A549 treated with CpdA at 1 μM for 4 hours (cell line): ENCODE data around the gene KIF25. TPM values are rescaled to one million over a fixed set of nuclear protein-coding genes. Genes with fewer than 3 reads are reported as not detected.

Source experiments
- total RNA-seq: library from RNA; stranded (reverse); fragments of 200-300 nt; extraction: Qiagen RNA extraction; gene quantifications from 5 replicates; pipeline ENCODE4 v1.2.3, GENCODE V29; 2022; ENCODE audit warnings: low read depth

The KIF25 gene
- 0.07 to 0.15 TPM in 2 of 5 replicates, not detected in the others for total RNA-seq

DNA sequence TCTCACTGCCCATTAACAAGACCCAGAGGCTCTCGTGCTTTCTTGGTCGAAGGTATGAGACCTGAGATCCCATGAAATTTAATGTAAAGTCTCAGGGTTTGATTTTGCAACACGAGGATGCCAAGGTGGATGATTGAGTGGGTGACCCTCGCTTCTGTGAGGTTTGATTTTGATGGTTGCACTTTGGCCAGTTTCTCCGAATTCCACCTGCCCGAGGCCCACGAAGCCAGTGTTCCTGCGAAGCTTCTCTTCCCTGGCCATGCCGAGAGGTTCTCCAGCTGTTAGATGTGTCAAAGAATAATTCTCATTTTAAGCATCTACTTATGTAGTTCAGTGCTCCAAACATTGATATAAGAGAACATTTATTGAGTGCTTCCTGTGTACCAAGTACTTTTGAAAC is at the start of gene KIF25:
Gene KIF25 (plus strand): TSS at position 30 of the 400 bp plus-strand sequence. CDS start 31,915 bp downstream, outside the sequence.

GRCh38 chr6:168078943-168079405 is 81.5 kb downstream of the KIF25 start, which contains the start of gene FRMD1:
Gene FRMD1 (minus strand): TSS chr6:168079212. CDS start chr6:168079094, 118 bp downstream.

Other genes starting within 250 kb of the KIF25 start
- gene AFDN, start 170.8 kb upstream of the KIF25 start, total RNA-seq: 13.0 to 24.0 TPM (median 19.2 TPM) in 5 replicates
- gene FRMD1, start 81.5 kb downstream of the KIF25 start, total RNA-seq: 0.02 to 0.05 TPM (median 0.03 TPM) in 4 of 5 replicates, not detected in the other